IPS DF 4.7 (cell line): ENCODE measurements around the gene CTNND1.
A peak's percentile ranks its signal among the peaks of the same experiment; 100 is the strongest.
"Not testable (repeated sequence)": the region's sequence is repeated elsewhere in the genome, so short reads cannot be mapped to it uniquely, and the experiment has no call there.

Source experiments
- DNase-seq: peaks from one replicate; pipeline ENCODE4 v3.0.0-alpha.2; 2013; ENCODE audit warnings: low spot score; ENCODE audit errors: extremely low read depth

The CTNND1 gene

GRCh38 chr11:57792060-57792541, 30.5 kb downstream of the CTNND1 start:
- no peak for DNase-seq

DNA sequence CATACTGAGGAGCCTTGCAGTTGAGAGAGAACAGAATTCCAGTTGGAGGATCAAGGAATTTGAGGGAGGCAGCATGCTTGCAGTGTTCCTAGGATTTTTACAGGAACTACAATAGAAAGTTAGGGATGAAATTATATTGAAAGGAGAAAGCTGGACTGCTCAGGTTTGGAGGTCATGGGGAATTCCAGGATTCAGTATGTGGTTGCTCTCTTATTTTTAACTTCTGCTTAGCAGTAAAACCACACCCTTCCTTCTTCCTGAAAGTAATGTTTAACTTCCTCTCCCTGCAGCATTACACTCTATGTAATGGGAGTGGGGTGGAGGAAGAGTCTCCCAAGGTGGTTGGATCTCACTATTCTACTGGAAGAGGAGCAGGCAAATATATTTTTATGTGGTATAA, 31.3 kb downstream of the CTNND1 start:
- no peak for DNase-seq

DNA sequence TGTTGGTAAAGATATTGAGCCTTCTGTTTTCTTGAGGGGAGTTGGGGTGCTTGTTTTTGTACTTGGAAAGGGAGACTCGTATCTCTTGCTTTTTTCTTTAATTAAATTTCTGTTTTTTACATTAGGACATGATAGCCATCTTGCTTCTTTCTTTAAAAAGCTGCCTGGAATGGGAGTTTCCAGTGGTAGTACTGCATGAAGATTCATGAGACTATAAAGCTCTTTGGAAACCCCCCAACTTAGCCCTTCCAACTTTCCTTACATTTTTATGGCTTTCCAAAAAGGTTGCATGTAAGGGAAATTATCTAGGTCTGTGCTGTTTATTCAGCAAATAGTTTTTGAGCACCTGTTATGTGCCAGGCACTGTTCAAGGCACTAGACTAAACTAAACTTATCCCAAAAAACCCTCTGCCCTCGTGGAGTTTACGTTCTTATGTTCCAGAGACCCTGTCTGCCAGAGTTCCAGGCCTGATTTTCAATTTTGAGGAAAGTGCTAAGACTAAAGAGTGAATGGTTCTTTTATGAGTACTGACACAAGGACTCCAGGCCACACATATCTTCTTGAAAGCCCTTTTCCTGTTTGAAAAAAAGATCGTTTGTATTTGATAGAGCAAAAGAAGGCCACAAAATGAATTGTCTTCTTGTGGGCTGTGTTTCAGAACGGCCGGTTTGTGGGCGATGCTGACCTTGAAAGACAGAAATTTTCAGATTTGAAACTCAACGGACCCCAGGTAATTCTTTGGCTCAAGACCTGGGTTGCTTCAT, 31.9 kb downstream of the CTNND1 start:
- no peak for DNase-seq

GRCh38 chr11:57798905-57799559, 37.4 kb downstream of the CTNND1 start:
- DNase-seq, result no peak

DNA sequence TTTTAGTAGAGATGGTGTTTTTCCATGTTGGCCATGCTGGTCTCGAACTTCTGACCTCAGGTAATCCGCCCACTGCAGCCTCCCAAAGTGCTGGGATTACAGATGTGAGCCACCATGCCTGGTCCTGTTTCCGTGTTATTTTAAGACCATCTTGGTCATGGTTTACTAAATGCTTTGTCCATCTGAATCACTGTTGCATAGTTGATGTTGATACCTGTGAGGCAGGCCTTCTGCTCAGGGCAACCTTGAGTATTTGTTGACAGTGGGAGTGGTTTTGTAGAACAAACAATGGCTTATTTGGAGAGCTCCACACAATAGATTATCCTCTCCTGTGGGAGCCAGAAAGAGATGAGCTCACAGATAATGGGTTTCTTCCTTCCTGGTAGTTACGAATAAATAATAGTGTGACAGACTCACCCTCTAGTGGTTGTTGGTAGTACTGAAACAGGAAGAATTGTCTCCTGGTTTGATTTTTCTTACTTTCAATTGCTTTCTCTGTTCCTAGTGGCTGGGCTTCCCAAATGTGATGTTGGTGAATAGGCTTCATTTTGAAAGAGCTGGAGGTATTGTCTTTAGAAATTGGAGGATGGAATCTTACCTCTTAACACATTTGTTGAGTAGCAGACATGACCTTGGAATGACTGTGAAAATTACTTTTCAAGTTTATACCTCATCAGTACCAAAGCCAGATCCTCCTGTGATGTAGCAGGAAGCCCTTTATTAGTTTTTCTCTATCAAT, 39.0 kb downstream of the CTNND1 start:
- no peak for DNase-seq

DNA sequence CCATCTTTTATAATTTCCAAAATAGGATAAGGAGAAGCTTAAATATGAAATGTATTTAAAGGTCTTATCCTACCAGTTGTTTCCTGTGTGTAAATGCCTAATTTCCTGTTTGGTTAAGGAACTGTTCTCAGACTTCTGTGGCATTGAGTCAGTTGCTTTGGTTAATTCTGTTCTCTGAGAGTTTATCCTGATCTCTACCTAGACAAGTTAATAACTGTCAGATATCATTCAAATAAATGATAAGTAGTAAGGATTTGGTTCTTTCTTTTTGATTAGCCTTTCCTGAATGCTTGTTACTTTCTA, 39.5 kb downstream of the CTNND1 start:
- DNase-seq, result no peak

GRCh38 chr11:57802411-57802810, 40.8 kb downstream of the CTNND1 start:
- no peak for DNase-seq

- no peak for DNase-seq
Measured at GRCh38 chr11:57804466-57804865, 42.9 kb downstream of the CTNND1 start.

DNA sequence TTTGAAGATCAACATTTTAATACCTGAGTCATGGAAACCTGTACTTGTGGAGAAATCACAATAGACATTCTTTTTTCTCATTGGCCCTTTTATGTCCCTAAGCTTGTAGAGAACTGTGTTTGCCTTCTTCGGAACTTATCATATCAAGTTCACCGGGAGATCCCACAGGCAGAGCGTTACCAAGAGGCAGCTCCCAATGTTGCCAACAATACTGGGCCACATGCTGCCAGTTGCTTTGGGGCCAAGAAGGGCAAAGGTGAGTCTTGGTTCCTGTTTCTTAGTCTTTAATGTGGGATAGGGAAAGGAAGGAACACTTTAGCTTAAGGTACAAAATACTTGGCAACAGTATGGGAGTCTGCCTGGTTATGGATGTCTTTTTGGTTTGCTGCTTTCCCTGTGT, 44.2 kb downstream of the CTNND1 start:
- DNase-seq, result no peak

DNA sequence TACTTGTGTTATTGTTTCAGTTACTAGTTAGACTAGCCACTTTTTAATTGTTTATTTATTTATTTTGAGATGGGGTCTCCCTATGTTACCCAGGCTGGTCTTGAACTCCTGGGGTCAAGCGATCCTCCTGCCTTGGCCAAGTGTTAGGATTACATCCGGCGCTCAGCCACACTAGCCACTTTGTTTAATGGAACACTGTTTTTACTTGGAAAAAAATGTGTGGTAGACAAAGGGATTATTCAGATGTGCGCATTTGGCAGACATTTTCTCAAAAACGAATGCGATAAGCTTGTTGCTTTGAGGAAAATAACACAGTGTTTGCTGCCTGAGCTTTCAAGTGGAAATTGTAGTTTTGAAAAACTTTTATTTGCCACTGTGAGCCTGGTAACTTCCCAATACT, 51.0 kb downstream of the CTNND1 start:
- no peak for DNase-seq

- DNase-seq, result no peak
Measured at GRCh38 chr11:57815476-57815875, 53.9 kb downstream of the CTNND1 start.

GRCh38 chr11:57815877-57816276, 54.3 kb downstream of the CTNND1 start:
- no peak for DNase-seq

DNA sequence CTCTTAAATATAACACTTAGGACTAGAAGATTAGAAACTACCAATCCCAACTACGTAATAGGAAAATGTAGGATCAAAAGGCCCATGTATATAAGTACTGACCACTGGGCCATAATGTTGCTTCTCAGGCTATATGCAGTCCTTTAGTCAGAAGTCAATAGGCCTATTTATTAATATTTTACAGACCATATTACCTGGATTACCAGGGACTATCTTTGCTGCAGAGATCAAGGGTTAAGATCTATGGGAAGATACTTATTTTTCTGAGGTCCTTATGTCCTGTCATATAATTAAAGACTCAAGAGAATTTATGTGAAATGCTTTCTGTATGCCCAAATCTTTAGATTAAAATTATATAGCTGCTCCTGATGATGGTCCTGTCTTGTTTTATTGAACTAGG, 57.2 kb downstream of the CTNND1 start:
- no peak for DNase-seq

DNA sequence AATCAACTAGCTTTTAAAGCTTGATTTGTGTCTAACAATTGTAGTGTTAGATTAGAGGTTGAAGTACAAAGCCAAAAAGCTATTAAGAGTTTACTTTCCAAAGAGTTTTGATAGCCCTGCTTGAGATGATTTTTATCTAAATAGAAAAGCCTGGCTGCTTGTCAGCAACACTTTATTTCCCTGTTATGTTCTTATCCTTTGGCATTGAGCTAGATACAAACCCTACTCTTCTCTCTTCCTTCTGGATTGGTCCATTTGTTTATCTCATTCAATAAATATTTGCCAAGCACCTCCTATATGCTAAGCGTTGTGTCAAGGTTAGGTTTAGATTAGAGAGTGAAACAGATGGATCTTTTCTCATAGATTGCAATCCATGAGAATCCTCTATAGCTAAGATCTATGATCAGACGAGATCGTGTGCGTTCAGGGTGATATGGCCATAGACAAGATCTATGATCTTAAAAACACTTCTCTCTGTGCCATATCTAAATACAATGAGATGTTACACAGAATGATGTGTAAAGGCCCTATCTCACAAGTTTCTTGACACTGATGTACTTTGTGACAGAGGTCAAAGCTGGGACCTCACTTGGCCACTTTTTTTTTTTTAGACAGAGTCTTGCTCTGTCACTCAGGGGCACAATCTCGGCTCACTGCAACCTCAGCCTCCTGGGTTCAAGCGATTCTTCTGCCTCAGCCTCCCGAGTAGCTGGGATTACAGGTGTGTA, 57.8 kb downstream of the CTNND1 start:
- DNase-seq, result no peak

- no peak for DNase-seq
Measured at GRCh38 chr11:57823859-57824258, 62.3 kb downstream of the CTNND1 start.

DNA sequence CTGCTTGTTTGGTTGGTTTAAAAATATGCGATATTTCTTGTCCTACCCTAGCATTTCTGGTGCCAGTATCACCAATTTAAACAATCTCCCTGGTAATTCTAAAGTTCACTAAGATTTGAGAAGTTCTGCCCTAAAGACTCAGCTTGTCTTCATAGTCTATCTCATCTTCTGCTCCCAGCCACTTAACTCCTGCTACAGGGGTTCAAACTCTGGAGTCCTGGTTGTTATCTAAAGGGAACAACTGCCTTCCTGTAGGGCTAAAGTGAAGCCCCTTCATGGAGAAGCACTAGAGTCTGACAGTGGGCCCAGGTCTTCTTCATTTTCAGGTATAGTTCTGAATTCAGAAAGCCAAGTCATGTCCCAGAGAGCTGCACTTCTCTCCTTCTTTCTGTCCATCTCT, 73.2 kb downstream of the CTNND1 start:
- no peak for DNase-seq

GRCh38 chr11:57838609-57839008, 77.0 kb downstream of the CTNND1 start:
- not testable (repeated sequence) for DNase-seq

DNA sequence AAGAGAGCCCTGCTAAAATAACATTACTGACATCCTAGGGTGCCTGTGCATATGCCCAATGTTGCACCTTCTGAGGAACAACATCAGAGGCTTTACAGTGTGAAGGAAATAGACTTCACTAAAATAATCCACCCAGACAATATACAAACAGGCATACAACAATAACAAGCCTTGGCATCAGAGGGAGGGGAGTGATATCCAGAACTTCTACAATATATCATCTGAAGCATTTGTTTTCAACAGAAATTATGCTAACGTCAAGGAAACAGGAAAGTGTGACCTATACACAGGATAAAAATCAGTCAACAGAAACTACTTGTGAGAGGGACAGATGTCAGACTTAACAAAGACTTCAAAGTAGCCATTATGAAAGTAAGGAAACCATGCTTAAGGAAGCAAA, 81.3 kb downstream of the CTNND1 start:
- no peak for DNase-seq

DNA sequence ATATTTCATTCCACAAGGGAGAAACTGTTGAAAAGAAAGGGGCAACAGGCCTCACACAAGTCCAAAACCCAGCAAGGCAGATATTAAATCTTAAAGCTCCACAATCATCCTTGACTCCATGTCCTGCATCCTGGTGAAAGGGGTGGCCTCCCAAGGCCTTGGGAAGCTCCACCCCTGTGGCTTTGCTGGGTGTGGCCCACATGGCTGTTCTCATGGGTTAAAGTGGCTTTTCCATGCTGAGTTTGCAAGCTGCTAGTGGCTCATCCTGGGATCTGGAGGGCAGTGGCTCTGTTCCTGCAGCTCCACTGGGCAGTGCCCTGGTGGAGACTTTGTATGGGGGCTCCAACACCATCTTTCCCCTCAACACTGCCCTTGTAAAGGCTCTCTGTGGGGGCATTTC, 106.4 kb downstream of the CTNND1 start:
- no peak for DNase-seq

DNA sequence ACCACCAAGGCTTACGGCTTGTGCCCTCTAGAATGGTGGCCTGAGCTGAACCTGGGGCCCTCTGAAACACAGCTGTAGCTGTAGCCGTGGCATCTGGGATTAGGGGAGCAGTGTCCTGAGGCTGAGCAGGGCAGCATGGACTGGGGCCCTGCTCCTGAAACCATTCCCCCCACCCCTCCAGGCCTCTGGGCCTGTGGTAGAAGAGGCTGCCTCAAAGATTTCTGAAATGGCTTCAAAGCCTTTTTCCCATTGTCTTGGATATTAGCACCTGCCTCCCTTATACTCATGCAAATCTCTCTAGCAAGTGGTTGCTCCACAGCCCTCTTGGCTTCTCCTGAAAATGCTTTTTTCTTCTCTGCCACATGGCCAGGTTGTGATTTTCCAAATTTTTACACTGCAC, 106.9 kb downstream of the CTNND1 start:
- DNase-seq, result peak; percentile 78
